ENCODE results near the gene GNS.

- no peak for TF ChIP-seq EP300 (IDR thresholded peaks at IDR 0.05; ENCODE audit: borderline replicate concordance in 1 of 2, control insufficient read depth in 1 of 2, low read depth in 2 of 2, low read length in 2 of 2)
- TF ChIP-seq ZBTB40 (IDR thresholded peaks at IDR 0.05; ENCODE audit: borderline replicate concordance), result no peak
- no peak for TF ChIP-seq SMC3 (IDR thresholded peaks at IDR 0.05; ENCODE audit: borderline replicate concordance, low read length)
- TF ChIP-seq CTCF (IDR thresholded peaks at IDR 0.05 in 2 of 3, conservative IDR thresholded peaks at IDR 0.05 in 1 of 3; ENCODE audit: control insufficient read depth in 2 of 3, extremely low read depth in 1 of 3, insufficient read depth in 1 of 3, low read depth in 3 of 3, low read length in 3 of 3), result no peak
- TF ChIP-seq ZNF687 (IDR thresholded peaks at IDR 0.05), result no peak
- no peak for TF ChIP-seq SUPT20H (IDR thresholded peaks at IDR 0.05; ENCODE audit: borderline replicate concordance, control insufficient read depth, low read depth, low read length)
- TF ChIP-seq POLR2AphosphoS5 (IDR thresholded peaks at IDR 0.05; ENCODE audit: low read length), result no peak
- TF ChIP-seq SREBF2 (IDR thresholded peaks at IDR 0.05; ENCODE audit: low read length), result no peak
- TF ChIP-seq ASH2L (IDR thresholded peaks at IDR 0.05; ENCODE audit: borderline replicate concordance, low read depth), result no peak
These were observed 71.4 kb downstream of the GNS start for GRCh38 chr12:64687816-64688215.

Measured in GM12878 (cell line).